SK-N-SH treated with all-trans-retinoic acid at 6 μM for 48 hours (cell line): ENCODE results near the gene C1QTNF9B.
"Not testable (repeated sequence)": the region's sequence is repeated elsewhere in the genome, so short reads cannot be mapped to it uniquely, and the experiment has no call there.

Source experiments
- ATAC-seq: fragments of 200-7000 bp; cut with Tn5 transposase; 3 replicates; pipeline ENCODE4 v1.9.1; 2020; ENCODE audit warnings: mild to moderate bottlenecking, moderate library complexity
- ARNTL ChIP-seq: fragments of 450-650 bp; formaldehyde crosslinking; IDR thresholded peaks from 2 replicates; pipeline ENCODE4 v1.5.0; 2020; ENCODE audit warnings: low read depth, mild to moderate bottlenecking, moderate library complexity, borderline replicate concordance
- BACH2 ChIP-seq: fragments of 250-450 bp; sonication (Bioruptor Pico); IDR thresholded peaks from 2 replicates; pipeline ENCODE4 v1.9.0; 2021; ENCODE audit warnings: mild to moderate bottlenecking, borderline replicate concordance
- CREB5 ChIP-seq: fragments of 250-450 bp; sonication (Bioruptor Pico); IDR thresholded peaks from 2 replicates; pipeline ENCODE4 v1.5.1; 2020; ENCODE audit warnings: low read depth, mild to moderate bottlenecking, moderate library complexity
- CSDC2 ChIP-seq: fragments of 250-450 bp; sonication (Bioruptor Pico); IDR thresholded peaks from 2 replicates; pipeline ENCODE4 v1.5.0; 2020; ENCODE audit warnings: mild to moderate bottlenecking, moderate library complexity
- CSRNP3 ChIP-seq: fragments of 250-450 bp; sonication (Bioruptor Pico); IDR thresholded peaks from 2 replicates; pipeline ENCODE4 v1.5.1; 2021; ENCODE audit warnings: mild to moderate bottlenecking, moderate library complexity
- ESRRG ChIP-seq: fragments of 250-450 bp; sonication (Bioruptor Pico); IDR thresholded peaks from 2 replicates; pipeline ENCODE4 v1.6.1; 2021; ENCODE audit warnings: mild to moderate bottlenecking
- GLIS3 ChIP-seq: fragments of 250-450 bp; sonication (Bioruptor Pico); IDR thresholded peaks from 2 replicates; pipeline ENCODE4 v1.5.0; 2020; ENCODE audit warnings: mild to moderate bottlenecking, moderate library complexity
- ISL1 ChIP-seq: fragments of 250-450 bp; sonication (Bioruptor Pico); IDR thresholded peaks from 2 replicates; pipeline ENCODE4 v2.1.2; 2022; ENCODE audit warnings: mild to moderate bottlenecking, moderate library complexity
- OSR1 ChIP-seq: fragments of 250-450 bp; sonication (Bioruptor Pico); IDR thresholded peaks from 2 replicates; pipeline ENCODE4 v1.8.0; 2022; ENCODE audit warnings: moderate library complexity, mild to moderate bottlenecking, inconsistent platforms
- PATZ1 ChIP-seq: fragments of 250-450 bp; sonication (Bioruptor Pico); IDR thresholded peaks from 2 replicates; pipeline ENCODE4 v1.8.0; 2020; ENCODE audit warnings: mild to moderate bottlenecking, moderate library complexity, borderline replicate concordance
- PPARA ChIP-seq: fragments of 250-450 bp; sonication (Bioruptor Pico); IDR thresholded peaks from 2 replicates; pipeline ENCODE4 v1.5.0; 2020; ENCODE audit warnings: mild to moderate bottlenecking, borderline replicate concordance
- RARB ChIP-seq: fragments of 250-450 bp; sonication (Bioruptor Pico); IDR thresholded peaks from 2 replicates; pipeline ENCODE4 v1.8.0; 2021; ENCODE audit warnings: mild to moderate bottlenecking, moderate library complexity
- SNAI2 ChIP-seq: fragments of 250-450 bp; sonication (Bioruptor Pico); IDR thresholded peaks from 2 replicates; pipeline ENCODE4 v1.5.0; 2020; ENCODE audit warnings: mild to moderate bottlenecking, moderate library complexity
- TCF4 ChIP-seq: fragments of 250-450 bp; sonication (Bioruptor Pico); IDR thresholded peaks from 2 replicates; pipeline ENCODE4 v1.8.0; 2021; ENCODE audit warnings: mild to moderate bottlenecking, moderate library complexity, borderline replicate concordance
- TOX ChIP-seq: fragments of 250-450 bp; sonication (Bioruptor Pico); IDR thresholded peaks from 2 replicates; pipeline ENCODE4 v1.8.0; 2021; ENCODE audit warnings: mild to moderate bottlenecking, moderate library complexity, borderline replicate concordance
- ZFP3 ChIP-seq: fragments of 250-450 bp; sonication (Bioruptor Pico); IDR thresholded peaks from 2 replicates; pipeline ENCODE4 v1.5.0; 2020; ENCODE audit warnings: mild to moderate bottlenecking, moderate library complexity
- ZFP30 ChIP-seq: fragments of 450-650 bp; formaldehyde crosslinking; IDR thresholded peaks from 2 replicates; pipeline ENCODE4 v1.5.0; 2022; ENCODE audit warnings: mild to moderate bottlenecking, moderate library complexity
- ZNF565 ChIP-seq: fragments of 450-650 bp; formaldehyde crosslinking; conservative IDR thresholded peaks from 2 replicates; pipeline ENCODE4 v1.5.0; 2020; ENCODE audit warnings: low read depth, mild to moderate bottlenecking, moderate library complexity
- ZNF70 ChIP-seq: fragments of 450-650 bp; formaldehyde crosslinking; IDR thresholded peaks from 2 replicates; pipeline ENCODE4 v1.5.0; 2020; ENCODE audit warnings: mild to moderate bottlenecking, moderate library complexity
- TF ChIP-seq, protein P1 (sequence below): fragments of 250-450 bp; sonication (Bioruptor Pico); IDR thresholded peaks from 2 replicates; pipeline ENCODE4 v1.8.0; 2021; ENCODE audit warnings: low read depth, mild to moderate bottlenecking, moderate library complexity, borderline replicate concordance
- TF ChIP-seq, protein P2 (sequence below): fragments of 250-450 bp; sonication (Bioruptor Pico); IDR thresholded peaks from 2 replicates; pipeline ENCODE4 v1.5.0; 2020; ENCODE audit warnings: mild to moderate bottlenecking, moderate library complexity

Gene C1QTNF9B

DNA sequence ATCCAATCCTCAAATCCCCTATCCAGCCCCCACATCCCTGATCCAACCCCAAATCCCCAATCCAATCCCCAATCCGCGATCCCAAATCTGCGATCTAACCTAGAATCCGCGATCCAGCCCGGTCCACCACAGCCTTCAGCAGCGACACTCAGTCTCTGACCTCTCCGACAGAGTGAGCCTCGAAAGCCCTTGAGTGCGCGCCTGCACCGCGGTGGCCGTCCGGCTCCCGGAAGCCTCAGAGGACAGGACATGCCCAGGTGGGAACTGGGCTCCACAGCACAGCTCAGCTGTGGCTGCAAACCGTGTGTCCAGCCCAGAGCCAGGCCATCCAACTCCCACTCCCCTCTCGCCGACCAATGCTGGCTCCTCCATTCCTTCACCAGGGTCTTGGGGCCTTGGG, 48.8 kb upstream of the C1QTNF9B start (continued):
- TF ChIP-seq ESRRG (CRISPR knock-in tag) (no peak), SNAI2 (no peak)
- TF ChIP-seq, protein P1, sequence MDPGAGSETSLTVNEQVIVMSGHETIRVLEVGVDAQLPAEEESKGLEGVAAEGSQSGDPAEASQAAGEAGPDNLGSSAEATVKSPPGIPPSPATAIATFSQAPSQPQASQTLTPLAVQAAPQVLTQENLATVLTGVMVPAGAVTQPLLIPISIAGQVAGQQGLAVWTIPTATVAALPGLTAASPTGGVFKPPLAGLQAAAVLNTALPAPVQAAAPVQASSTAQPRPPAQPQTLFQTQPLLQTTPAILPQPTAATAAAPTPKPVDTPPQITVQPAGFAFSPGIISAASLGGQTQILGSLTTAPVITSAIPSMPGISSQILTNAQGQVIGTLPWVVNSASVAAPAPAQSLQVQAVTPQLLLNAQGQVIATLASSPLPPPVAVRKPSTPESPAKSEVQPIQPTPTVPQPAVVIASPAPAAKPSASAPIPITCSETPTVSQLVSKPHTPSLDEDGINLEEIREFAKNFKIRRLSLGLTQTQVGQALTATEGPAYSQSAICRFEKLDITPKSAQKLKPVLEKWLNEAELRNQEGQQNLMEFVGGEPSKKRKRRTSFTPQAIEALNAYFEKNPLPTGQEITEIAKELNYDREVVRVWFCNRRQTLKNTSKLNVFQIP (CRISPR knock-in tag) = no peak

GRCh38 chr13:23945612-23946011, 48.3 kb upstream of the C1QTNF9B start:
- ATAC-seq = no peak
- TF ChIP-seq CSRNP3 (CRISPR knock-in tag) (no peak), PATZ1 (CRISPR knock-in tag) (no peak), TCF4 (no peak), CSDC2 (no peak), ARNTL (CRISPR knock-in tag) (no peak), ZNF565 (CRISPR knock-in tag) (no peak), PPARA (CRISPR knock-in tag) (no peak), BACH2 (CRISPR knock-in tag) (no peak), GLIS3 (CRISPR knock-in tag) (no peak), CREB5 (no peak), RARB (no peak), ZNF70 (no peak), ZFP3 (CRISPR knock-in tag) (no peak), ESRRG (CRISPR knock-in tag) (no peak)

DNA sequence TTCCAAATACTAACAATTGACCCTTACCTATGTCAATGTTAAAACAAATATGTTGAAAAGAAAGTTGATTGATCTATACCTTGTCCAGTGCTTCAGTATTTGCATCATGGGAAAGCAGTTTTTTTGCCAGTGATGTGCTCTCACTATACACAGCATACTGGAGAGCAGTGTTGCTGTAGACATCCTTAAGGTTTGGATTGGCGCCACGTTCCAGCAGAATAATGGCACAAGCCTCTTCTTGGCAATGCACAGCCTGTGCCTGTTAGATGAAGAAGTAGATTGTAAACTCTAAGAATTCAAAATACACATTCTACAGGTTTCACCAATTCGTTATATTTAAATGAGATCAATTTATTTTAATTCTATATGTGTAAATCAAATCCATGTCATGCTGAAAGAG, 43.9 kb upstream of the C1QTNF9B start:
- ATAC-seq = no peak
- no peak for TF ChIP-seq PPARA (CRISPR knock-in tag)
- no peak for TF ChIP-seq TCF4
- TF ChIP-seq PATZ1 (CRISPR knock-in tag) = no peak
- TF ChIP-seq ARNTL (CRISPR knock-in tag) = no peak
- TF ChIP-seq SNAI2 = no peak
- TF ChIP-seq, protein P1 (CRISPR knock-in tag) = no peak
- TF ChIP-seq RARB = no peak
- no peak for TF ChIP-seq TOX (CRISPR knock-in tag)
- no peak for TF ChIP-seq ZFP30 (CRISPR knock-in tag)
- no peak for TF ChIP-seq ZNF70
- TF ChIP-seq ZFP3 (CRISPR knock-in tag) = no peak
- no peak for TF ChIP-seq CSRNP3 (CRISPR knock-in tag)
- no peak for TF ChIP-seq ESRRG (CRISPR knock-in tag)
- no peak for TF ChIP-seq ISL1 (CRISPR knock-in tag)
- TF ChIP-seq, protein P2, sequence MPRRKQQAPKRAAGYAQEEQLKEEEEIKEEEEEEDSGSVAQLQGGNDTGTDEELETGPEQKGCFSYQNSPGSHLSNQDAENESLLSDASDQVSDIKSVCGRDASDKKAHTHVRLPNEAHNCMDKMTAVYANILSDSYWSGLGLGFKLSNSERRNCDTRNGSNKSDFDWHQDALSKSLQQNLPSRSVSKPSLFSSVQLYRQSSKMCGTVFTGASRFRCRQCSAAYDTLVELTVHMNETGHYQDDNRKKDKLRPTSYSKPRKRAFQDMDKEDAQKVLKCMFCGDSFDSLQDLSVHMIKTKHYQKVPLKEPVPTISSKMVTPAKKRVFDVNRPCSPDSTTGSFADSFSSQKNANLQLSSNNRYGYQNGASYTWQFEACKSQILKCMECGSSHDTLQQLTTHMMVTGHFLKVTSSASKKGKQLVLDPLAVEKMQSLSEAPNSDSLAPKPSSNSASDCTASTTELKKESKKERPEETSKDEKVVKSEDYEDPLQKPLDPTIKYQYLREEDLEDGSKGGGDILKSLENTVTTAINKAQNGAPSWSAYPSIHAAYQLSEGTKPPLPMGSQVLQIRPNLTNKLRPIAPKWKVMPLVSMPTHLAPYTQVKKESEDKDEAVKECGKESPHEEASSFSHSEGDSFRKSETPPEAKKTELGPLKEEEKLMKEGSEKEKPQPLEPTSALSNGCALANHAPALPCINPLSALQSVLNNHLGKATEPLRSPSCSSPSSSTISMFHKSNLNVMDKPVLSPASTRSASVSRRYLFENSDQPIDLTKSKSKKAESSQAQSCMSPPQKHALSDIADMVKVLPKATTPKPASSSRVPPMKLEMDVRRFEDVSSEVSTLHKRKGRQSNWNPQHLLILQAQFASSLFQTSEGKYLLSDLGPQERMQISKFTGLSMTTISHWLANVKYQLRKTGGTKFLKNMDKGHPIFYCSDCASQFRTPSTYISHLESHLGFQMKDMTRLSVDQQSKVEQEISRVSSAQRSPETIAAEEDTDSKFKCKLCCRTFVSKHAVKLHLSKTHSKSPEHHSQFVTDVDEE (CRISPR knock-in tag) = no peak
- TF ChIP-seq OSR1 = no peak
- TF ChIP-seq CSDC2 = no peak
- no peak for TF ChIP-seq ZNF565 (CRISPR knock-in tag)

GRCh38 chr13:23939666-23940065, 42.4 kb upstream of the C1QTNF9B start:
- not testable (repeated sequence) for ATAC-seq
